GM15510 (cell line): ENCODE results near the gene TNFRSF19.

Source experiments
- POLR2A ChIP-seq: IDR thresholded peaks from 3 replicates; pipeline ENCODE4 v1.6.1; 2011; ENCODE audit warnings: borderline replicate concordance; ENCODE audit not compliant: insufficient read length; ENCODE audit errors: extremely low read depth

Gene TNFRSF19

GRCh38 chr13:23642110-23642509, 71.9 kb downstream of the TNFRSF19 start:
- no peak for TF ChIP-seq POLR2A

GRCh38 chr13:23643338-23644125, 73.3 kb downstream of the TNFRSF19 start:
- no peak for TF ChIP-seq POLR2A

GRCh38 chr13:23644126-23644419, 73.9 kb downstream of the TNFRSF19 start:
- TF ChIP-seq POLR2A, result no peak

GRCh38 chr13:23644527-23645138, 74.4 kb downstream of the TNFRSF19 start:
- no peak for TF ChIP-seq POLR2A

DNA sequence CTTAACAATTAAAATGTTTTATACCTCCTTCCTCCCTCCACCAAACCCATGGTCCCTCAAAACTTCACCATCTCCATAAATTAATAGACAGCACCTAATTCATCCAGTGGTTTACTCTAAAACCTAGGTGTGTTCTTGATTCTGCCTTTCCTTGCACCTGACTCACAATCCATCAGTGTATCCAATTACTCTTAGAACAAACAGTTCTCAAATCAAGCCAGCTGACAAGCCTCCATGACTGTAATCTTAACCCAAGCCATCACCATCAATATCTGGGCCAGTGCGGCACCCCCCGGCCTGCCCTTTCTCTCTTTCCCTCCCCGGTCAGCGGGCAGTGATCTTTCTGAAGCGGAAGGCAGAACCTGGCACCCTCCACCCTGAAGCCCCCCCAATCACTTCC, 75.6 kb downstream of the TNFRSF19 start:
- no peak for TF ChIP-seq POLR2A

DNA sequence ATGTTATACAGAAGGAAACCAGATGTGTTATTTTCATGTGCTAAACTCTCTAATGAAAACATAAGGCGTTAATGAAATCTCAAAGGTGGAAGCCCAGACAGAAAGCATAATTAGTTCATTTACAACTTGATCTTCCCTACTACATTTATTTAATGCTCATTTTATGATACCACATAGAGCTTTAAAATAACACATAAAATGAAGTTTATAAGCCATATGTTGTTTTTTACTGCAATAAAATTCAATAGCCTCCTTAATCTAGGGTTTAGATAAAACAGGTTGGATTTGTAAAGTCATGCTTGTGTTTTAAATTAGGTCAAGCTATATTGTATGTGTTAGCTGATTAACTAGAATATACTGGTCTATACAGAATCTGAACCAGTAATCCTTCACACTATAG, 81.2 kb downstream of the TNFRSF19 start:
- no peak for TF ChIP-seq POLR2A

- no peak for TF ChIP-seq POLR2A
Measured at GRCh38 chr13:23651887-23652286, 81.7 kb downstream of the TNFRSF19 start.

GRCh38 chr13:23652909-23653726, 82.9 kb downstream of the TNFRSF19 start:
- TF ChIP-seq POLR2A, result no peak

DNA sequence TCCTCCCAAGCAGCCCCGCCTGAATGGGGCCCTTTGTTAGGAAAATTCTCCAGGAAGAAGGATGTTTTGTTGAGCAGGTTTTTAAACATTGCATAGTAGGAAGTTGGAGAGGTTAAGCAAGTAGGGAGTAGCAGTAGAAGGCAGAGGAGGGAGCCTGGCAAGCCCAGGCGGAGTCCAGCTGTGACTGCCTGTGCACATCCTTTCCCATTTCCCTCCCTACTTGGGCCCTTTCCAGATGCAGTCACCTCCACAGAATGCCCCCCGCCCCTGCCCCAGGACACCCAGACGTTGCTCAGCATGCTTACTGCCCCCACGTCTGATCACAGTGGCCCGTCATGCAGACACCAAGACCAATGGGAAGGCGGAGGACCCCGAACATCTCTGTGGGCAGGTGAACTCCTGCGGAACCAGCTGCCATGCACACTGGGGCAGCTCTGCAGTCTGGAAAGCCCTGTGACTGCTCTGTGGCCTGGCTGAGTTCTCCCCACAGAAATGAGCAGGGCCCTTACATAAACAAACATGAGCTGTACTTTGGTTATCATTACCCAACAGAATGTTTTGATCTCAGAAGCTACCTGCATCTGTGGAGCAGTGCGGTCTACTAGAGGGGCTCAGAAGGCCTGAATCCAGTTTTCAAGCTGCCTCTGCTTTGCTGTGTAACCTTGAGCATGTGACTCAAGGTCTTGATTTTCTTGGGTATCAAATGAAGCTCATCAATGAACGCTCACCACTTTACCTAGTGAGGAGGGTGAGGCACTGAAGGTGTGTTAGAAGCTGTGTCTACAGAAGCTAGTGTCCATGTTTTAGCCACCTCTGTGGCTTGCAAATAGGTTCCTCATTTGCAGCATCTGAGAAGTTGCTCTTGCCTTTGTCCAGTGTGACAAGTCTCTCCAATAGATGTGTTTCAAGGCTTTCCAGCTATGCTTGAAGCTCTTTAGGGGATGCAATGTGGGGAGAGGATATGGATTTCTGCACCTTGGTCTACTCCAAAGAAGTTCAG, 84.2 kb downstream of the TNFRSF19 start:
- no peak for TF ChIP-seq POLR2A

DNA sequence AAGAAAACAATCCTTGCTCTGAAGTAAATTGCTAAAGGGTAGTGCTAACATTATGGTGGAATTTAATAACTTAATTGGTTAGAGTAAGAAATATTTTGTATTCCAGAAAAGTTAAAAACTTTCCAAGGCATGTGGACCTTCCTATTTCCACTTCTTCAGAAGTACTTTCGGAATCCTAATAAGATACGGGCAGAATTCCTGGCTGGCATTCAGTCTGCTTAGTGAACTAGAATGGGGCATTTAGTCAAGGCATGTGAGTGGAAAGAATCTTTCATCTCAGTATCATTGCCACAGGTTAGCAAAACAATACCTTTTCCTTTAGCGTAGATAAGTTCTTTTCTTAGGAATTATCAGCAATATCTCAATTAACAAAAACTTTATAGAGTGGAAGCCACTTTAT, 85.1 kb downstream of the TNFRSF19 start:
- no peak for TF ChIP-seq POLR2A

DNA sequence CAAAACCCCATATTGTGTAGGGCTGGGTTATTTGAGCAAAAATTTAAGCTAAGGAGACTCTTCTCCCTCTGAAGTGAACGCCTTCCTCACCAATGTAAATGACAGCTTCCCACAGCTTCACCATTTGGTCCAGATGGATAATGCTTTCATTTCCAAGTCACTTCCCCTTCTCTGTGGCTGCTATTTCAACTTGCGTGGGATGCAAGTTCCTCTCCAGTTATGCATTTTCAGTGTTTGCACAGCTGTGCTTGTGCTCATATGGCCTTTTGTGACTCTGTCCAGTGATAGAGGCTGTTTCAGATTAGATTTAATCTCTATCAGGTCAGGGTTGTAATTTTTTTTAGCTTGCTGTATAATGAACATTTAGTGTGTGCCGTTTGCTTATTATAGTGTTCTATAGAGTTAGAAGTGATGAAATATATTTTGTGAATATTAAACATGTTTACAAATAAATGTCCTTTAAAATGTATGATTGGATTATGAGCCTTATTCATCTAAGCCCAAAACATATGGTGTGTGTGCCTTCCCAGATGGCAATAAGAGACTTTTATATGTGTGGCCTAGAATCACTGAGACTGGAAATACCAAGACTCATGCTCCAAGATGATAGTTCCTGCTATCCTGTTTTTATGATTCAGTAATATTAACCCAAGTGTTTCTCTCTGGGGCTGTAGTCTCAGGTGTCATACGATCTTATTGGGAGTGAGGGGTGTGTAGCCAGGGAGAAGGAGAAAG, 86.6 kb downstream of the TNFRSF19 start:
- TF ChIP-seq POLR2A, result no peak

- no peak for TF ChIP-seq POLR2A
Measured at GRCh38 chr13:23658929-23659541, 88.8 kb downstream of the TNFRSF19 start.

- TF ChIP-seq POLR2A, result no peak
Measured at GRCh38 chr13:23660249-23660648, 90.0 kb downstream of the TNFRSF19 start.
